ENCODE results near the gene SLC26A9. TPM values are rescaled to one million over a fixed set of nuclear protein-coding genes. Genes with fewer than 3 reads are reported as not detected.

Gene SLC26A9
- total and polyA plus RNA-seq, 2 experiments from 2014 or later = not detected

GRCh38 chr1:205933671-205934618 is 9.3 kb downstream of the SLC26A9 start (continued):
- TF ChIP-seq ZNF462 (CRISPR knock-in tag; IDR thresholded peaks at IDR 0.05) = no peak
- no peak for TF ChIP-seq JUNB (IDR thresholded peaks at IDR 0.05; ENCODE audit: unreplicated experiment)
- TF ChIP-seq EZH2phosphoT487 (IDR thresholded peaks at IDR 0.05; ENCODE audit: unreplicated experiment) = no peak
- TF ChIP-seq NANOG (IDR thresholded peaks at IDR 0.05; ENCODE audit: borderline replicate concordance) = no peak

- 0 out of 2 replicates have a peak overlapping the region, but pooled peaks have one; percentile 38 for H3K27ac Mint-ChIP-seq
- Histone ChIP-seq H3K4me2 (no peak overlapping the region), H3K9me2 (ENCODE audit: insufficient read depth) (peaks cover 4% of the 10 kb centered on the region), H2AFZ (no peak overlapping the region), H3K36me3 (ENCODE audit: insufficient read depth) (no peaks in the 10 kb centered on the region), H3K4me1 (ENCODE audit: insufficient read depth) (0 out of 2 replicates have a peak, but pooled peaks cover 4% of the 10 kb centered on the region), H4K20me1 (replicated peaks; ENCODE audit: insufficient read depth) (no peaks in the 10 kb centered on the region), H3K27me3 (ENCODE audit: insufficient read depth) (no peaks in the 10 kb centered on the region), H3K4me3 (no peak overlapping the region), H3K27ac (ENCODE audit: low read depth) (no peak overlapping the region), H3F3A (replicated peaks; ENCODE audit: low read depth) (no peaks in the 10 kb centered on the region), H3K79me2 (replicated peaks; ENCODE audit: insufficient read depth) (no peaks in the 10 kb centered on the region)
- ATAC-seq (no peak), DNase-seq (ENCODE audit: low spot score) (no peak)
- H3K9me3 Mint-ChIP-seq = no peaks in the 10 kb centered on the region; the same call in 2 of the 3 replicates
- no peaks in the 10 kb centered on the region for H3K36me3 Mint-ChIP-seq (ENCODE audit: low read depth)
- no peak overlapping the region for H3K4me3 Mint-ChIP-seq
- TF ChIP-seq CREB1 (CRISPR knock-in tag; IDR thresholded peaks at IDR 0.05; ENCODE audit: low read depth) (no peak), ZNF331 (CRISPR knock-in tag; IDR thresholded peaks at IDR 0.05; ENCODE audit: low read depth) (no peak), ZNF462 (CRISPR knock-in tag; IDR thresholded peaks at IDR 0.05) (no peak)
- peaks cover 15% of the 10 kb centered on the region for H3K4me1 Mint-ChIP-seq
- H3K27me3 Mint-ChIP-seq (ENCODE audit: insufficient read depth, low read depth, poor library complexity) = peaks cover 2% of the 10 kb centered on the region
Measured at GRCh38 chr1:205932776-205933175, 10.5 kb downstream of the SLC26A9 start.

All from GM23338 (cell line).